GM12878 (cell line): ENCODE data around the gene CCDC136. TPM values are rescaled to one million over a fixed set of nuclear protein-coding genes. Genes with fewer than 3 reads are reported as not detected.
A peak's percentile ranks its signal among the peaks of the same experiment; 100 is the strongest.

Experiments
- ATAC-seq: fragments of 200-7000 bp; cut with Tn5 transposase; 3 replicates; pipeline ENCODE4 v1.9.1; 2020; ENCODE audit warnings: mild to moderate bottlenecking, moderate library complexity
- BruUV-seq: library from RNA; stranded (reverse); fragments of 400-500 nt; replicated peaks from 2 replicates; lab custom pipeline; 2021; lab: Mats Ljungman, UMichigan
- CTCF ChIA-PET: fragments of 300-600 bp; sonication (Branson Sonifier 250); formaldehyde crosslinking; extraction: SDS; loops from one replicate; lab custom pipeline; 2021; ENCODE audit warnings: inconsistent platforms; lab: Yijun Ruan, JAX
- POLR2A ChIA-PET: fragments of 350-600 bp; formaldehyde crosslinking; extraction: SDS; loops from one replicate; lab custom pipeline; 2021; ENCODE audit warnings: inconsistent platforms; lab: Charles Lee
- RAD21 ChIA-PET: fragments of 300-600 bp; sonication (Branson Sonifier 250); formaldehyde crosslinking; loops from one replicate; lab custom pipeline; 2023; ENCODE audit warnings: antibody characterized with exemption; ENCODE audit not compliant: unreplicated experiment; lab: Charles Lee
- SMC1A ChIA-PET: fragments of 300-600 bp; sonication (Branson Sonifier 250); formaldehyde crosslinking; loops from one replicate; lab custom pipeline; 2023; ENCODE audit not compliant: unreplicated experiment, uncharacterized antibody; lab: Charles Lee
- DNase-seq: peaks from one replicate; pipeline ENCODE4 v3.0.0-alpha.2; 2011; ENCODE audit warnings: low read depth, low spot score
- FAIRE-seq: peaks from 3 replicates; lab custom pipeline; 2011; peaks lifted over from hg19 to GRCh38; lab: Jason Lieb, UNC
- H2AFZ ChIP-seq: 2 replicates; pipeline ENCODE4 v1.6.0; 2011; ENCODE audit warnings: low read depth, low read length, control low read depth; ENCODE audit not compliant: control insufficient read depth
- H3K27ac ChIP-seq: 2 replicates; pipeline ENCODE4 v1.5.1; 2011; ENCODE audit warnings: control low read depth; ENCODE audit not compliant: control insufficient read depth, insufficient read depth
- H3K27me3 ChIP-seq, 2 experiments: replicated peaks in 1 of 2; 2 replicates each; pipeline versions ENCODE4 v1.6.0 to v1.6.1; 2011; ENCODE audit warnings: low read length in 1 of 2; ENCODE audit not compliant: control insufficient read depth in 2 of 2, insufficient read depth in 2 of 2
- H3K36me3 ChIP-seq, 2 experiments: 2 replicates each; pipeline ENCODE4 v1.5.1; 2011; ENCODE audit warnings: low read length in 1 of 2; ENCODE audit not compliant: control insufficient read depth in 2 of 2, insufficient read depth in 2 of 2
- H3K4me1 ChIP-seq: 2 replicates; pipeline ENCODE4 v1.6.1; 2011; ENCODE audit warnings: mild to moderate bottlenecking, low read length, moderate library complexity, mixed read lengths; ENCODE audit not compliant: control insufficient read depth, insufficient read depth
- H3K4me2 ChIP-seq: 2 replicates; pipeline ENCODE4 v1.6.0; 2011; ENCODE audit warnings: control low read depth; ENCODE audit not compliant: control insufficient read depth, insufficient read depth
- H3K4me3 ChIP-seq: fragments of 200-600 bp; sonication (generic); 2 replicates; pipeline ENCODE4 v1.5.1; 2016
- H3K79me2 ChIP-seq: 2 replicates; pipeline ENCODE4 v1.6.0; 2011; ENCODE audit warnings: low read length; ENCODE audit not compliant: control insufficient read depth, insufficient read depth
- H3K9ac ChIP-seq: 2 replicates; pipeline ENCODE4 v1.8.0; 2011; ENCODE audit warnings: low read length, control low read depth, mixed read lengths; ENCODE audit not compliant: control insufficient read depth, insufficient read depth
- H3K9me3 ChIP-seq: replicated peaks from 3 replicates; pipeline ENCODE4 v1.5.1; 2011; ENCODE audit warnings: mild to moderate bottlenecking, low read length; ENCODE audit not compliant: control insufficient read depth, insufficient read depth
- H4K20me1 ChIP-seq: 2 replicates; pipeline ENCODE4 v1.6.0; 2011; ENCODE audit not compliant: control insufficient read depth, insufficient read depth
- BHLHE40 ChIP-seq, 2 experiments: fragments of 450-650 bp in 1 of 2; IDR thresholded peaks; 2 replicates each; pipeline ENCODE4 v1.6.1; 2011 to 2017; ENCODE audit warnings: low read depth in 2 of 2, borderline replicate concordance in 1 of 2, improper control_type of control experiment in 1 of 2, low read length in 1 of 2, mild to moderate bottlenecking in 1 of 2
- CBX3 ChIP-seq: fragments of 200-600 bp; sonication (generic); IDR thresholded peaks from 2 replicates; pipeline ENCODE4 v1.6.1; 2016; ENCODE audit warnings: low read depth, borderline replicate concordance
- CEBPB ChIP-seq, 2 experiments: fragments of 150-350 bp in 1 of 2; IDR thresholded peaks; 2 replicates each; pipeline ENCODE4 v1.6.1; 2012 to 2014; ENCODE audit warnings: low read depth in 2 of 2, low read length in 2 of 2, borderline replicate concordance in 1 of 2, inconsistent platforms in 1 of 2
- CREB1 ChIP-seq: IDR thresholded peaks from 2 replicates; pipeline ENCODE4 v1.6.1; 2012; ENCODE audit warnings: low read depth, mild to moderate bottlenecking, inconsistent platforms
- ESRRA ChIP-seq: IDR thresholded peaks from 2 replicates; pipeline ENCODE4 v1.6.1; 2012; ENCODE audit warnings: mild to moderate bottlenecking, low read length, improper control_type of control experiment
- IKZF1 ChIP-seq: fragments of 450-650 bp; conservative IDR thresholded peaks from 2 replicates; pipeline ENCODE4 v1.6.1; 2017; ENCODE audit warnings: antibody characterized with exemption, mild to moderate bottlenecking
- REST ChIP-seq: IDR thresholded peaks from 2 replicates; pipeline ENCODE4 v1.6.1; 2012; ENCODE audit warnings: mild to moderate bottlenecking, low read depth, low read length
- ZBTB33 ChIP-seq: fragments of 450-650 bp; IDR thresholded peaks from 2 replicates; pipeline ENCODE4 v1.6.1; 2017; ENCODE audit warnings: mild to moderate bottlenecking
- ZNF24 ChIP-seq: fragments of 450-650 bp; IDR thresholded peaks from 2 replicates; pipeline ENCODE4 v1.6.1; 2017; ENCODE audit warnings: antibody characterized with exemption, mild to moderate bottlenecking
- ZNF687 ChIP-seq: fragments of 450-650 bp; IDR thresholded peaks from 2 replicates; pipeline ENCODE4 v1.6.1; 2017; ENCODE audit warnings: mild to moderate bottlenecking, moderate library complexity
- WGBS: methylation state at CpG from one replicate; pipeline ENCODE4 v1.1.6; 2016; ENCODE audit warnings: low lambda C conversion rate; ENCODE audit not compliant: insufficient replicate concordance, insufficient coverage; ENCODE audit errors: missing lambda C conversion rate; 5-methylcytosine and 5-hydroxymethylcytosine counted together
- in situ Hi-C: fragments of 300-500 bp; cut with MboI; formaldehyde crosslinking; loops from 9 replicates; pipeline ENCODE4 v1.14.3; 2018; ENCODE audit warnings: mixed read lengths
- intact Hi-C: fragments of 100-400 bp; cut with micrococcal nuclease; formaldehyde crosslinking; loops from one replicate; pipeline ENCODE4 v1.14.2; 2022; ENCODE audit not compliant: unreplicated experiment
- polyA plus RNA-seq, 11 experiments: library from polyadenylated mRNA; depleted of rRNA in 4 of 11; unstranded in 6 of 11; stranded (reverse) in 5 of 11; fragments of >200 nt; fragmentation: Nextera tagmentation in 4 of 11; fragmentation: Illumina TruSeq in 1 of 11; extraction: Ambion mirVana in 4 of 11; extraction: Trizol in 1 of 11; gene quantifications; 1 replicate in 1 of 11; 2 replicates in 10 of 11; pipeline versions ENCODE4 v1.2.1 to v1.2.3, GENCODE V29; 2011 to 2016; ENCODE audit warnings: inconsistent platforms in 2 of 11, missing spikeins in 2 of 11, low read depth in 1 of 11
- total RNA-seq, 4 experiments: library from RNA; depleted of rRNA in 3 of 4; stranded (reverse); fragments of >200 nt in 3 of 4; fragmentation: Illumina TruSeq in 1 of 4; extraction: Trizol in 1 of 4; gene quantifications; 2 replicates each; pipeline versions ENCODE4 v1.2.1 to v1.2.3, GENCODE V29; 2013 to 2021

The CCDC136 gene
- total and polyA plus RNA-seq, 10 of the 15 experiments (the other 5 are each of a cell fraction or from before 2014, with no cell fraction given), result 0.32 to 4.8 (median 1.5) TPM

- TF ChIP-seq ZNF687 (no peak), BHLHE40 (IDR thresholded peaks at IDR 0.05; ENCODE audit: borderline replicate concordance in 1 of 2, low read depth in 2 of 2, low read length in 1 of 2) (peak; percentile 60 to 89; a peak in 3 of 4 replicates), IKZF1 (peak; percentile 53; the same call in 1 of the 2 replicates)
- TF ChIP-seq, all 136 proteins: peak for 10
Observed at GRCh38 chr7:128791121-128791971, at the start of gene CCDC136 (continued).

GRCh38 chr7:128742206-128742605 lies 49.6 kb upstream of the CCDC136 start:
- BruUV-seq, result no TSS peak
- Histone ChIP-seq H3K4me2 (peak overlapping the region; percentile 28; the same call in 1 of the 2 replicates), H3K4me3 (no peak overlapping the region), H3K27me3 (no peaks in the 10 kb centered on the region), H3K27ac (no peak overlapping the region), H4K20me1 (no peaks in the 10 kb centered on the region), H3K4me1 (peaks cover 5% of the 10 kb centered on the region; the same call in 1 of the 2 replicates), H3K79me2 (peaks cover 79% of the 10 kb centered on the region), H2AFZ (no peak overlapping the region), H3K36me3 (no peaks in the 10 kb centered on the region), H3K9me3 (no peaks in the 10 kb centered on the region), H3K9ac (no peak overlapping the region)
- ChIA-PET RAD21 (interaction anchor here (1.0 to 1.8 kb wide), 2 partner anchors 34 to 141 kb away, joined by 3 to 4 read pairs; no protein-coding TSS in a partner anchor), SMC1A (interaction anchor here (0.9 to 3.2 kb wide), 8 partner anchors 10 to 421 kb away, joined by 3 to 16 read pairs (median 4); no protein-coding TSS in a partner anchor), POLR2A (interaction anchor here (0.6 to 1.0 kb wide), 5 partner anchors 9 to 131 kb away, joined by 3 to 4 read pairs (median 3); no protein-coding TSS in a partner anchor), CTCF (interaction anchor here (0.8 to 2.7 kb wide), 7 partner anchors 9 to 476 kb away, joined by 3 to 8 read pairs (median 3); partner anchors contain the start of genes ATP6V1F and GARIN1A)
- intact Hi-C loops (no loop called here), in situ Hi-C loops (no loop called here)
- no peak for DNase-seq
- ATAC-seq, result no peak
- FAIRE-seq, result no peak
- 79% methylated on average over 4 of the region's 4 CpGs for WGBS
- no peak for TF ChIP-seq CEBPB (IDR thresholded peaks at IDR 0.05; ENCODE audit: borderline replicate concordance in 1 of 2, low read depth in 2 of 2, low read length in 2 of 2)
- TF ChIP-seq ZBTB33, result no peak
- TF ChIP-seq CREB1, result no peak
- no peak for TF ChIP-seq CBX3
- TF ChIP-seq ESRRA, result no peak
- TF ChIP-seq ZNF24, result no peak
- TF ChIP-seq REST, result no peak
